Glutamatergic neuron (in vitro differentiated cells): ENCODE measurements around the gene ASAP3. TPM values are rescaled to one million over a fixed set of nuclear protein-coding genes. Genes with fewer than 3 reads are reported as not detected.

Experiments
- DNase-seq: peaks from one replicate; pipeline ENCODE4 v3.0.0; 2022
- H3K27ac Mint-ChIP-seq: one replicate; pipeline ENCODE4 v1.8.0; 2020; ENCODE audit warnings: mild to moderate bottlenecking, mixed read lengths, inconsistent platforms; ENCODE audit not compliant: unreplicated experiment
- H3K27me3 Mint-ChIP-seq: one replicate; pipeline ENCODE4 v1.8.0; 2020; ENCODE audit warnings: mild to moderate bottlenecking, moderate library complexity, mixed read lengths, inconsistent platforms; ENCODE audit not compliant: unreplicated experiment
- H3K36me3 Mint-ChIP-seq: one replicate; pipeline ENCODE4 v1.8.0; 2020; ENCODE audit warnings: mild to moderate bottlenecking, mixed read lengths, inconsistent platforms; ENCODE audit not compliant: unreplicated experiment
- H3K4me1 Mint-ChIP-seq: one replicate; pipeline ENCODE4 v1.8.0; 2020; ENCODE audit warnings: mild to moderate bottlenecking, low read depth, mixed read lengths, inconsistent platforms; ENCODE audit not compliant: unreplicated experiment
- H3K4me3 Mint-ChIP-seq: one replicate; pipeline ENCODE4 v1.8.0; 2020; ENCODE audit warnings: mild to moderate bottlenecking, mixed read lengths, inconsistent platforms; ENCODE audit not compliant: unreplicated experiment
- H3K9me3 Mint-ChIP-seq: one replicate; pipeline ENCODE4 v1.8.0; 2020; ENCODE audit warnings: mild to moderate bottlenecking, moderate library complexity, mixed read lengths, inconsistent platforms; ENCODE audit not compliant: unreplicated experiment
- CTCF ChIP-seq: fragments of 200-600 bp; sonication (generic); IDR thresholded peaks from one replicate; pipeline ENCODE4 v1.5.0; 2021; ENCODE audit not compliant: partially characterized antibody, unreplicated experiment
- total RNA-seq: library from RNA; stranded (reverse); fragmentation: NEBNext Ultra II Directional; extraction: Animal tissue kit (Norgen Biotek cat#: 25700); gene quantifications from one replicate; pipeline ENCODE4 v1.2.1, GENCODE V29; 2021; ENCODE audit not compliant: unreplicated experiment

Gene ASAP3
- total RNA-seq, 1 donor from 2014 or later, result 53.5 TPM

GRCh38 chr1:23421753-23422240 lies 62.2 kb downstream of the ASAP3 start:
- Mint-ChIP-seq H3K4me3 (no peak overlapping the region), H3K4me1 (peaks cover 11% of the 10 kb centered on the region), H3K27ac (no peak overlapping the region), H3K27me3 (peaks cover 15% of the 10 kb centered on the region), H3K36me3 (peaks cover 9% of the 10 kb centered on the region), H3K9me3 (peaks cover 7% of the 10 kb centered on the region)
- DNase-seq, result no peak
- peak; percentile 21 for TF ChIP-seq CTCF

- Mint-ChIP-seq H3K27me3 (peaks cover 12% of the 10 kb centered on the region), H3K36me3 (peaks cover 4% of the 10 kb centered on the region)
- no peak for TF ChIP-seq CTCF
Measured at GRCh38 chr1:23421343-23421742, 62.6 kb downstream of the ASAP3 start.

GRCh38 chr1:23420778-23421177 lies 63.2 kb downstream of the ASAP3 start:
- no peak for TF ChIP-seq CTCF
- Mint-ChIP-seq H3K4me1 (peaks cover 11% of the 10 kb centered on the region), H3K36me3 (no peaks in the 10 kb centered on the region), H3K27ac (no peak overlapping the region), H3K27me3 (peaks cover 8% of the 10 kb centered on the region), H3K9me3 (peaks cover 4% of the 10 kb centered on the region), H3K4me3 (no peak overlapping the region)
- no peak for DNase-seq

More at GRCh38 chr1:23421343-23421742, 62.6 kb downstream of the ASAP3 start:
- H3K9me3 Mint-ChIP-seq, result peaks cover 4% of the 10 kb centered on the region
- peaks cover 11% of the 10 kb centered on the region for H3K4me1 Mint-ChIP-seq
- H3K27ac Mint-ChIP-seq, result no peak overlapping the region
- DNase-seq, result no peak
- H3K4me3 Mint-ChIP-seq, result no peak overlapping the region

GRCh38 chr1:23419180-23419579 lies 64.8 kb downstream of the ASAP3 start:
- peak overlapping the region; percentile 48 for H3K27ac Mint-ChIP-seq
- H3K27me3 Mint-ChIP-seq, result peaks cover 6% of the 10 kb centered on the region
- no peak overlapping the region for H3K4me3 Mint-ChIP-seq

More at GRCh38 chr1:23419180-23419579, 64.8 kb downstream of the ASAP3 start:
- peaks cover 4% of the 10 kb centered on the region for H3K9me3 Mint-ChIP-seq
- peaks cover 6% of the 10 kb centered on the region for H3K4me1 Mint-ChIP-seq
- TF ChIP-seq CTCF, result no peak
- H3K36me3 Mint-ChIP-seq, result no peaks in the 10 kb centered on the region
- peak; percentile 30 for DNase-seq
